ENCODE data around the gene EPB41L1.

DNA sequence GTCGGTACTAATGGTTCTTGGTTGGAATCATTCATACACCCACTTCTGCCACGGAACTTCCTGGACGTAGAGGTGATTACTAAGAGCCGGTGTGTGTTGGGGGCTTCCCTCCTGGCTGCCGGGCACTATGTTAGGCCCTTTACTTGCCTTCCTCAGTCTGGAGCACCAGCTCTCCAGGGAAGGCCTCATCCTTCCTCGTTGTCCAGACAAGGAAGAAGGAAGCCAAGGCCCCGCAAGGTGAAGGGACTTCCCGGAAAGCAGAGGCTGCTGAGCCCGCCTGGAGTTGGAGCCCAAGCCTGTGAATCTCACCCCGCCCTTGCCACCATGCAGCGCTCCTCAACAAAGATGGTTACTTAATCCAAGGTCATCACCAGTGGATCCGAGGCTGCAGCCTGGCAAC lies 107.9 kb downstream of the EPB41L1 start:
- TF ChIP-seq, protein P1, sequence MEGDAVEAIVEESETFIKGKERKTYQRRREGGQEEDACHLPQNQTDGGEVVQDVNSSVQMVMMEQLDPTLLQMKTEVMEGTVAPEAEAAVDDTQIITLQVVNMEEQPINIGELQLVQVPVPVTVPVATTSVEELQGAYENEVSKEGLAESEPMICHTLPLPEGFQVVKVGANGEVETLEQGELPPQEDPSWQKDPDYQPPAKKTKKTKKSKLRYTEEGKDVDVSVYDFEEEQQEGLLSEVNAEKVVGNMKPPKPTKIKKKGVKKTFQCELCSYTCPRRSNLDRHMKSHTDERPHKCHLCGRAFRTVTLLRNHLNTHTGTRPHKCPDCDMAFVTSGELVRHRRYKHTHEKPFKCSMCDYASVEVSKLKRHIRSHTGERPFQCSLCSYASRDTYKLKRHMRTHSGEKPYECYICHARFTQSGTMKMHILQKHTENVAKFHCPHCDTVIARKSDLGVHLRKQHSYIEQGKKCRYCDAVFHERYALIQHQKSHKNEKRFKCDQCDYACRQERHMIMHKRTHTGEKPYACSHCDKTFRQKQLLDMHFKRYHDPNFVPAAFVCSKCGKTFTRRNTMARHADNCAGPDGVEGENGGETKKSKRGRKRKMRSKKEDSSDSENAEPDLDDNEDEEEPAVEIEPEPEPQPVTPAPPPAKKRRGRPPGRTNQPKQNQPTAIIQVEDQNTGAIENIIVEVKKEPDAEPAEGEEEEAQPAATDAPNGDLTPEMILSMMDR (optimal IDR thresholded peaks at IDR 0.05 in 1 of 3, IDR thresholded peaks at IDR 0.05 in 1 of 3, conservative IDR thresholded peaks at IDR 0.05 in 1 of 3; ENCODE audit: extremely low read depth in 1 of 3, insufficient read depth in 2 of 3, low read length in 3 of 3): no peak
- TF ChIP-seq EZH2 (IDR thresholded peaks at IDR 0.05; ENCODE audit: low read length): no peak
